K562 (cell line): ENCODE data around the gene NRSN2. TPM values are rescaled to one million over a fixed set of nuclear protein-coding genes. Genes with fewer than 3 reads are reported as not detected.

Experiments used
- MAZ ChIP-seq, 2 experiments: fragments of 450-650 bp in 1 of 2; sonication (generic) in 1 of 2; formaldehyde crosslinking; IDR thresholded peaks in 1 of 2; conservative IDR thresholded peaks in 1 of 2; 2 replicates each; pipeline versions ENCODE4 v1.4.0 to v1.5.0; 2020; ENCODE audit warnings: mild to moderate bottlenecking in 1 of 2, missing genetic modification reagents in 1 of 2
- MEIS2 ChIP-seq: fragments of 450-650 bp; IDR thresholded peaks from 2 replicates; pipeline ENCODE4 v1.6.1; 2014; ENCODE audit warnings: mild to moderate bottlenecking; ENCODE audit not compliant: partially characterized antibody
- NFRKB ChIP-seq: fragments of 450-650 bp; IDR thresholded peaks from 2 replicates; pipeline ENCODE4 v1.6.1; 2016; ENCODE audit warnings: low read depth
- POLR2B ChIP-seq: fragments of 450-650 bp; IDR thresholded peaks from 2 replicates; pipeline ENCODE4 v1.6.1; 2018; ENCODE audit warnings: low read depth; ENCODE audit not compliant: partially characterized antibody
- POLR2G ChIP-seq: fragments of 200-400 bp; formaldehyde crosslinking; IDR thresholded peaks from 2 replicates; pipeline ENCODE4 v1.6.1; 2017; ENCODE audit warnings: low read depth, mild to moderate bottlenecking, antibody characterized with exemption, low read length, moderate library complexity
- POLR3G ChIP-seq: IDR thresholded peaks from 2 replicates; pipeline ENCODE4 v1.6.1; 2011; ENCODE audit not compliant: insufficient read length, insufficient replicate concordance; ENCODE audit errors: extremely low read depth
- PURB ChIP-seq: sonication (generic); formaldehyde crosslinking; IDR thresholded peaks from 2 replicates; pipeline ENCODE4 v1.9.0; 2021; ENCODE audit warnings: low read depth, mild to moderate bottlenecking, missing genetic modification reagents
- SMARCA5 ChIP-seq: fragments of 450-650 bp; IDR thresholded peaks from 2 replicates; pipeline ENCODE4 v1.6.1; 2016
- SRSF9 ChIP-seq: fragments of 200-400 bp; formaldehyde crosslinking; IDR thresholded peaks from 2 replicates; pipeline ENCODE4 v1.6.1; 2017; ENCODE audit warnings: low read depth, low read length, borderline replicate concordance
- THRB ChIP-seq: fragments of 450-650 bp; formaldehyde crosslinking; conservative IDR thresholded peaks from 2 replicates; pipeline ENCODE4 v1.4.0; 2022; ENCODE audit warnings: mild to moderate bottlenecking, missing genetic modification characterization
- ZBTB17 ChIP-seq: fragments of 450-650 bp; formaldehyde crosslinking; IDR thresholded peaks from 2 replicates; pipeline ENCODE4 v1.4.0; 2020; ENCODE audit warnings: mild to moderate bottlenecking
- ZBTB34 ChIP-seq: fragments of 250-450 bp; sonication (Bioruptor Pico); IDR thresholded peaks from 2 replicates; pipeline ENCODE4 v1.8.0; 2021; ENCODE audit warnings: mild to moderate bottlenecking, moderate library complexity
- ZBTB40 ChIP-seq, 2 experiments: fragments of 450-650 bp in 1 of 2; sonication (generic) in 1 of 2; formaldehyde crosslinking in 1 of 2; IDR thresholded peaks; 2 replicates each; pipeline versions ENCODE4 v1.7.1 to v1.9.0; 2016 to 2022; ENCODE audit warnings: inconsistent platforms in 1 of 2, mild to moderate bottlenecking in 1 of 2, missing genetic modification reagents in 1 of 2
- ZNF24 ChIP-seq: fragments of 450-650 bp; IDR thresholded peaks from 2 replicates; pipeline ENCODE4 v1.6.1; 2016
- ZNF431 ChIP-seq: sonication (generic); formaldehyde crosslinking; IDR thresholded peaks from 2 replicates; pipeline ENCODE4 v1.8.0; 2022; ENCODE audit warnings: mild to moderate bottlenecking, missing genetic modification reagents
- ZNF77 ChIP-seq: fragments of 250-450 bp; sonication (Bioruptor Pico); IDR thresholded peaks from 2 replicates; pipeline ENCODE4 v1.5.0; 2020
- polyA plus RNA-seq, 8 experiments: library from polyadenylated mRNA; depleted of rRNA in 4 of 8; stranded (reverse) in 5 of 8; unstranded in 3 of 8; fragments of >200 nt; fragmentation: Nextera tagmentation in 2 of 8; fragmentation: Illumina TruSeq in 1 of 8; extraction: Ambion mirVana in 2 of 8; extraction: Trizol in 1 of 8; gene quantifications; 2 replicates each; pipeline versions ENCODE4 v1.2.1 to v1.2.3, GENCODE V29; 2011 to 2014; ENCODE audit warnings: inconsistent platforms in 1 of 8, missing spikeins in 1 of 8
- total RNA-seq, 7 experiments: library from RNA; depleted of rRNA in 6 of 7; stranded (reverse); fragments of >200 nt in 6 of 7; fragmentation: Illumina TruSeq in 2 of 7; extraction: Trizol in 2 of 7; gene quantifications; 2 replicates each; pipeline versions ENCODE4 v1.2.1 to v1.2.3, GENCODE V29; 2011 to 2021; ENCODE audit warnings: low replicate concordance in 1 of 7

The NRSN2 gene
- total and polyA plus RNA-seq, 9 of the 15 experiments (the other 6 are each of a cell fraction or from before 2014, with no cell fraction given) = 7.5 to 29.7 (median 11.1) TPM

- TF ChIP-seq ZBTB17 (CRISPR knock-in tag) (0 out of 2 replicates have a peak, but pooled peaks have one; percentile 23), ZNF24 (no peak), POLR2B (peak; percentile 26), NFRKB (no peak), PURB (no peak), THRB (CRISPR knock-in tag) (no peak), MAZ (CRISPR knock-in tag; conservative IDR thresholded peaks at IDR 0.05 in 1 of 2, IDR thresholded peaks at IDR 0.05 in 1 of 2) (peak; percentile 96 to 97), SRSF9 (no peak), SMARCA5 (no peak), ZBTB34 (CRISPR knock-in tag) (no peak), POLR2G (peak; percentile 71), MEIS2 (peak; percentile 12), ZNF77 (CRISPR knock-in tag) (no peak), POLR3G (no peak), ZNF431 (no peak), ZBTB40 (IDR thresholded peaks at IDR 0.05) (0 out of 2 replicates have a peak, but pooled peaks have one; percentile 14), ZBTB40 (CRISPR knock-in tag; IDR thresholded peaks at IDR 0.05) (no peak)
Observed at GRCh38 chr20:327186-328026, 19.5 kb upstream of the NRSN2 start (continued).
